ENCODE results near the gene F2.

Gene F2

DNA sequence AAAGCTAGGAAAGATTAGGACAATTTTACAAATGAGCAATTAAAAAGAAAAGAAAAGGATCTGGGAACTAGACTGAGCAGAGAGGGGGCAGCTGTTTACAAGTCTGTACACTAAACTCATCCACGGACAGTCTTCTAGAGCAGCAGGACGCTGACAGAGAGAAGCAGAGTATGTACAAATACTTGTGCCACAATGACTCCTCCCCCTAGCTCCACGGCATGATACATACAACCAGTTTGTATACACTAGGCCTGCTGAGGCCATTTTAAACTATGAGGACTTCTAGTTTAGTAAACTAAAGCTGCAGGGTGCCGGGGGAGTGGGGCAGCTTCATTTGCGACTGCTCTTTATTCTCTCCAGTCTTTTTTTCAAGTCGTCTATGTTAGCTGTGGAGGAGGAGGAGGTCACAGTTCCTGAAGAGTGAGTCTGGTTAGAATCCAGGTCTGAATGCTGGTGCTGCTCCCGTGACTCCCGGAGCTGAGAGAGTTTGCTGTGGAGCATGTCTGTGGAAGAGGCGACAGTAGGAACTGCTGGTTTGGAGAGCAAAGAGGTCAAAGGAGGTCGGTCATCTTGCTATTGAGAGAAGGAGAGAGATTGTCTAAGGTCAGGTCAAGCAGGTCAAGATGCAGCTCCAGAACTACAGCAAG is 24.8 kb downstream of the F2 start:
- no peak for DNase-seq (ENCODE audit: low read depth in 2 of 2)

- no peak for DNase-seq (ENCODE audit: low read depth in 2 of 2)
Observed at GRCh38 chr11:46745328-46745727, 26.3 kb downstream of the F2 start.

GRCh38 chr11:46745995-46746394 is 27.0 kb downstream of the F2 start:
- DNase-seq (ENCODE audit: low read depth in 2 of 2) = no peak

GRCh38 chr11:46747150-46747549 is 28.1 kb downstream of the F2 start:
- DNase-seq (ENCODE audit: low read depth in 2 of 2) = no peak

GRCh38 chr11:46755962-46756361 is 36.9 kb downstream of the F2 start:
- no peak for DNase-seq (ENCODE audit: low read depth in 2 of 2)

GRCh38 chr11:46759196-46759595 is 40.2 kb downstream of the F2 start:
- DNase-seq (ENCODE audit: low read depth in 2 of 2) = no peak

DNA sequence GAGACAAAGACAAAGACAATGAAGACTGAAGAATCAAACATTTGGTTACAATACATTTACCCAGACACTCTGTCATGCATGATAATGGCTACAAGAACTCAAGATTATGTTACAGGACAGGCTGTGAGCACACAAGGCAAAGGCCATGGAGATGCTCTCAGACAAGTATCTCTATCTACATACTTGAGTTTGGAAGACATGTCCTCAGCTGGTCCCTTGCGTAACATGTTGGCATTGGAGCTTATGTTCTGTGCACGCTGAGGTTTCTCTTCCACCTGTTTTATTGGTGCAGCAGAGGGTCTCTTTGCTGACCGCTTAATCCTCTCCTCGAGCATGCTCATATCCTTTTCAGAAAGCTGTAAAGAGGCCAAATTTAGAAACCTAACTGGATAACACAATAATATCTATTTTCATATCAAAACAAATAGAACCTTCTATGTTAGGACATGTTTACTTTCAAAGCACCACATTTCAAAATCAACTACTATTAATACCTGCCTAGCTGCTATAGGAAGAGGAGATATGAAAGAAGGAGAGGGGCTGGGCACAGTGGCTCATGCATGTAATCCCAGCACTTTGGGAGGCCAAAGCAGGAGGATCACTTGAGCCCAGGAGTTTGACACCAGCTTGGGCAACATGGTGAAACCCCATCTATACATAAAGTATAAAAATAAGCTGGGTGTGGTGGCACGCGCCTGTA is 41.6 kb downstream of the F2 start:
- DNase-seq (ENCODE audit: low read depth in 2 of 2) = no peak

GRCh38 chr11:46761807-46762206 is 42.8 kb downstream of the F2 start:
- DNase-seq (ENCODE audit: low read depth in 2 of 2) = no peak

- no peak for DNase-seq (ENCODE audit: low read depth in 2 of 2)
Observed at GRCh38 chr11:46762248-46762647, 43.2 kb downstream of the F2 start.

- no peak for DNase-seq (ENCODE audit: low read depth in 2 of 2)
Observed at GRCh38 chr11:46766656-46767055, 47.6 kb downstream of the F2 start.

GRCh38 chr11:46769636-46770221 is 50.7 kb downstream of the F2 start:
- DNase-seq (ENCODE audit: low read depth in 2 of 2) = no peak

DNA sequence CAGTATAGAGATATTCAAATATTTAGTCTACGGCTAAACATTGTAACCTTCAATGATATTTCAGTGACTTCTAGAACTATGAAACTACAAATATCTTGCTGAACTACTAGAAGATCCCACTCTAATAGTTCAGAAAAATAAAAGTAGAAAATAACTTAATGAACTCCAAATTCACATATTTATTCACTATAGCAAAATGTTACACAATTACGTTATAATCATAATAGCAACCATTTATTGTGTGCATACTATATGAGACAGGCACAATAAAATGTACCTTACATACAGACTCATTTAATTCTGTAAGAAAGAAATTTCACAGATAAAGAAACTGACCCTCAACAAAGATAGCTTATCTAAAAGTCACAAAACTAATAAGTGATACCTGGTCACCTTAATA is 57.9 kb downstream of the F2 start:
- DNase-seq (ENCODE audit: low read depth in 2 of 2) = no peak

DNA sequence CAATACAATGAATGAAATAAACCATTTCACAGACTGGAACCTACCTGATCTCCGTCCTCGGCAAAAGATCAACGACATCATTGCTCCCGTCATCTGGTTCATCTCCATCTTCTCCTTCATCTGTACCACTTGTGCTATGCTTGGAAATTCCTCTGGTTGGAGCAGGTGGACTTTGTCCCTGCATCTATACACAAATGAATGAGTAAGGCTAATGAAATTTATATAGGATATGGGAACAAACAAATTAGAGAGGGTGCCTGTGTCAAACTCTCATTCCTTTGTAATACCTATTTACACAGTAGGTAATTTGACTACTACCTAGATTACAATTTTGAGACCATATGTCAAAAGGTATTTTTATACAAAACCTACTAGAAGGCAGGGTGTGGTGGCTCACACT is 59.4 kb downstream of the F2 start:
- DNase-seq (ENCODE audit: low read depth in 2 of 2) = no peak
